ENCODE data around the gene BSCL2. TPM values are rescaled to one million over a fixed set of nuclear protein-coding genes. Genes with fewer than 3 reads are reported as not detected.
"Not testable (repeated sequence)": the region's sequence is repeated elsewhere in the genome, so short reads cannot be mapped to it uniquely, and the experiment has no call there.

The BSCL2 gene
- polyA plus RNA-seq, 4 donors, result 31.2 to 69.7 (median 50.4) TPM

DNA sequence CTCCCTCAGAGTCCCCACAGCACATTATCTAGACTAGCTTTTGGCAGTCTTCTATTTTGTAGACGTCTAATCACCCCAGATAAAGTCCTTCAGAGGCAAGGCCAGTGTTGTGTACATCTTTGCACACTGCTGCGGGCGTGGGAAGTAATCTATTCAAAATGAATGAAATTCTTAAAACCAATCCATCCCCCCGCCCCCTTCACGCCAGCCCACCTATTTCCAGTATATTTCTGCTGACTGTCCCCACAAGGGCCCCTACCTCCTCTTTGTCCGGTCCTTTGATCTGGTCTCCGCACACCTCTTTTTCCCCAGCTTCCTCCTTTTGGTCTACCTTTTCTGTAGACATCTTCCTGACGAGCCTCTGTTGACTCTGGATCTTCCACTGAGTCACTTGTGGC is 375 bp downstream of the BSCL2 start:
- DNase-seq (no peak), FAIRE-seq (no peak)
- Histone ChIP-seq H3K27ac (ENCODE audit: low read depth in 1 of 3, low read length in 2 of 3) (peak overlapping the region in 2 of 3 donors; percentile 72 to 83), H3K4me3 (ENCODE audit: low read depth in 1 of 3, low read length in 3 of 3) (peak overlapping the region in 1 of 3 donors; percentile 82), H3K36me3 (ENCODE audit: control insufficient read depth in 3 of 3, insufficient read depth in 2 of 3, low read depth in 1 of 3, low read length in 3 of 3) (peaks cover 0 to 46% (median 0%) of the 10 kb centered on the region in 3 donors), H3K4me1 (ENCODE audit: control insufficient read depth in 3 of 3, insufficient read depth in 2 of 3, low read depth in 1 of 3, low read length in 2 of 3) (peaks cover 6 to 48% (median 10%) of the 10 kb centered on the region in 3 donors), H3K9me3 (ENCODE audit: control insufficient read depth in 2 of 2, insufficient read depth in 1 of 2, low read depth in 1 of 2, low read length in 1 of 2) (no peaks in the 10 kb centered on the region), H3K27me3 (ENCODE audit: control insufficient read depth in 3 of 3, insufficient read depth in 3 of 3, low read length in 3 of 3) (no peaks in the 10 kb centered on the region)
- 77 to 84% (median 80%) methylated on average over 8 of the region's 8 CpGs for WGBS, 3 donors

GRCh38 chr11:62705880-62706849 is 1.1 kb downstream of the BSCL2 start:
- Histone ChIP-seq H3K27ac (ENCODE audit: low read depth in 1 of 3, low read length in 2 of 3) (peak overlapping the region; percentile 20 to 90 (median 82)), H3K9me3 (ENCODE audit: control insufficient read depth in 2 of 2, insufficient read depth in 1 of 2, low read depth in 1 of 2, low read length in 1 of 2) (no peaks in the 10 kb centered on the region), H3K27me3 (ENCODE audit: control insufficient read depth in 3 of 3, insufficient read depth in 3 of 3, low read length in 3 of 3) (no peaks in the 10 kb centered on the region), H3K4me1 (ENCODE audit: control insufficient read depth in 3 of 3, insufficient read depth in 2 of 3, low read depth in 1 of 3, low read length in 2 of 3) (peaks cover 6 to 44% (median 10%) of the 10 kb centered on the region in 3 donors), H3K4me3 (ENCODE audit: low read depth in 1 of 3, low read length in 3 of 3) (peak overlapping the region; percentile 67 to 82 (median 70)), H3K36me3 (ENCODE audit: control insufficient read depth in 3 of 3, insufficient read depth in 2 of 3, low read depth in 1 of 3, low read length in 3 of 3) (peaks cover 0 to 46% (median 0%) of the 10 kb centered on the region in 3 donors)
- 4 to 5% (median 5%) methylated on average over 66 to 73 of the region's 73 CpGs for WGBS, 3 donors
- FAIRE-seq (no peak), DNase-seq (peak; percentile 93 to 96)

GRCh38 chr11:62705413-62705812 is 1.8 kb downstream of the BSCL2 start:
- Histone ChIP-seq H3K9me3 (ENCODE audit: control insufficient read depth in 2 of 2, insufficient read depth in 1 of 2, low read depth in 1 of 2, low read length in 1 of 2) (no peaks in the 10 kb centered on the region), H3K27ac (ENCODE audit: low read depth in 1 of 3, low read length in 2 of 3) (peak overlapping the region in 2 of 3 donors; percentile 82 to 90), H3K27me3 (ENCODE audit: control insufficient read depth in 3 of 3, insufficient read depth in 3 of 3, low read length in 3 of 3) (no peaks in the 10 kb centered on the region), H3K36me3 (ENCODE audit: control insufficient read depth in 3 of 3, insufficient read depth in 2 of 3, low read depth in 1 of 3, low read length in 3 of 3) (peaks cover 0 to 44% (median 0%) of the 10 kb centered on the region in 3 donors), H3K4me3 (ENCODE audit: low read depth in 1 of 3, low read length in 3 of 3) (peak overlapping the region; percentile 67 to 82 (median 70)), H3K4me1 (ENCODE audit: control insufficient read depth in 3 of 3, insufficient read depth in 2 of 3, low read depth in 1 of 3, low read length in 2 of 3) (peaks cover 6 to 41% (median 8%) of the 10 kb centered on the region in 3 donors)
- 16 to 53% (median 39%) methylated on average over 7 of the region's 7 CpGs for WGBS, 3 donors
- DNase-seq, result no peak
- no peak for FAIRE-seq

- H3K4me1 ChIP-seq (ENCODE audit: control insufficient read depth in 3 of 3, insufficient read depth in 2 of 3, low read depth in 1 of 3, low read length in 2 of 3), result peaks cover 6 to 31% (median 6%) of the 10 kb centered on the region in 3 donors
- H3K27ac ChIP-seq (ENCODE audit: low read depth in 1 of 3, low read length in 2 of 3); DNase-seq; H3K4me3 ChIP-seq (ENCODE audit: low read depth in 1 of 3, low read length in 3 of 3); FAIRE-seq; H3K9me3 ChIP-seq (ENCODE audit: control insufficient read depth in 2 of 2, insufficient read depth in 1 of 2, low read depth in 1 of 2, low read length in 1 of 2); H3K27me3 ChIP-seq (ENCODE audit: control insufficient read depth in 3 of 3, insufficient read depth in 3 of 3, low read length in 3 of 3): not testable (repeated sequence)
- peaks cover 0 to 48% (median 0%) of the 10 kb centered on the region in 3 donors for H3K36me3 ChIP-seq (ENCODE audit: control insufficient read depth in 3 of 3, insufficient read depth in 2 of 3, low read depth in 1 of 3, low read length in 3 of 3)
- WGBS, 3 donors, result 88 to 100% (median 94%) methylated on average over 4 of the region's 4 CpGs
Measured at GRCh38 chr11:62703921-62704320, 3.3 kb downstream of the BSCL2 start.

DNA sequence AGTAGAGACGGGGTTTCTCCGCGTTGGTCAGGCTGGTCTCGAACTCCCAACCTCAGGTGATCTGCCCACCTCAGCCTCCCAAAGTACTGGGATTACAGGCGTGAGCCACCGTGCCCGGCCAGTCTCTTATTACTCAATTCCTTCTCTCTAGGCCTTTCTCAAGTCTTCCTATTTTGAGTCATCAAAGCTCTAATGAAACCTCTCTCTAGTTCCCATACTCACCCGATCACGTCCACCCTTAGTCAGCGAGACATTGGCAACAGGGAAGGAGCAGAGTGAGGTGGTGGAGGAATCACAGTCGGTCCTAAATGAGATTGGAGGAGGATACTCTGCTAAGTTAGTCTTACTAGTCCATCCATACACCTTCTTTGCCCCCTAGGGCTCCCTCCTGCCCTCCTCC is 5.0 kb downstream of the BSCL2 start:
- Histone ChIP-seq H3K4me3 (ENCODE audit: low read depth in 1 of 3, low read length in 3 of 3) (no peak overlapping the region), H3K9me3 (ENCODE audit: control insufficient read depth in 2 of 2, insufficient read depth in 1 of 2, low read depth in 1 of 2, low read length in 1 of 2) (no peaks in the 10 kb centered on the region), H3K36me3 (ENCODE audit: control insufficient read depth in 3 of 3, insufficient read depth in 2 of 3, low read depth in 1 of 3, low read length in 3 of 3) (peaks cover 0 to 44% (median 0%) of the 10 kb centered on the region in 3 donors), H3K27ac (ENCODE audit: low read depth in 1 of 3, low read length in 2 of 3) (no peak overlapping the region), H3K4me1 (ENCODE audit: control insufficient read depth in 3 of 3, insufficient read depth in 2 of 3, low read depth in 1 of 3, low read length in 2 of 3) (peaks cover 0 to 19% (median 2%) of the 10 kb centered on the region in 3 donors), H3K27me3 (ENCODE audit: control insufficient read depth in 3 of 3, insufficient read depth in 3 of 3, low read length in 3 of 3) (no peaks in the 10 kb centered on the region)
- DNase-seq (no peak), FAIRE-seq (no peak)
- 82 to 85% (median 83%) methylated on average over 8 to 11 of the region's 11 CpGs for WGBS, 3 donors

DNA sequence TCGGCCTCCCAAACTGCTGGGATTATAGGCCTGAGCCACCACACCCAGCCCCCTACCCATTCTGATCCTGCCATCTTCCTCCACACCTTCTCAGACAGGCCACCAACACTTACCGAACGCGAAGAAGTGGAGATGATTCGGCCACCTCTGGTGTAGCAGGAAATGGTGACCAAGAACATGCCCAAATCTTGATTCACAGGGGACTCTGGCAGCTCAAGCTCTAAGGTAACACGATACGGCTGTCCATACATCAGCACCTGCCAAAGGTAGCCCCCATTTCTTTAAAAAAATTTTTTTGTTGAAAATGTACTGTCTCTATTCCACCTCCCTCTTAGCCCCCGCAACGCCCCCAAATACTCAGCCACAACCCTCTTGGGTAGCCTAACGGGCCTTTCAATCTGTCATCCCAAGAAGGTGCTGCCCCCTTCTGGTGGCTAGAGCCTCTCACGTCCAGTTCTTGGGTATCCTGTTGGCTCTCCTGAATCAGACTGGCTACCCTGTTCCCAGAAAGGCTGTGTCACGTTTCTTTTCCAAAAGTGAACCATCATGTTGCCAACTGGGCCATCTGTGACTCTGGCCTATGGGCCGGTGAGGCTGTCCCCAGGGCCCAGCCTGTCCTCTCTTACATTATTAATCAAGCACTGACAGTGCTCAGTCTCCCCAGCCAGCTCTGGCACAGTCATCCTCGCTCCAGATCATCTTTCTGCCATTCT is 12.6 kb downstream of the BSCL2 start:
- DNase-seq (peak; percentile 83 to 84), FAIRE-seq (no peak)
- no peaks in the 10 kb centered on the region for H3K9me3 ChIP-seq (ENCODE audit: control insufficient read depth in 2 of 2, insufficient read depth in 1 of 2, low read depth in 1 of 2, low read length in 1 of 2)
- H3K4me1 ChIP-seq (ENCODE audit: control insufficient read depth in 3 of 3, insufficient read depth in 2 of 3, low read depth in 1 of 3, low read length in 2 of 3), result peaks cover 0 to 3% (median 0%) of the 10 kb centered on the region in 3 donors
- no peak overlapping the region for H3K4me3 ChIP-seq (ENCODE audit: low read depth in 1 of 3, low read length in 3 of 3)
- H3K36me3 ChIP-seq (ENCODE audit: control insufficient read depth in 3 of 3, insufficient read depth in 2 of 3, low read depth in 1 of 3, low read length in 3 of 3), result peaks cover 0 to 58% (median 15%) of the 10 kb centered on the region in 3 donors
- WGBS, 3 donors, result 53 to 61% (median 55%) methylated on average over 14 of the region's 14 CpGs
- no peaks in the 10 kb centered on the region for H3K27me3 ChIP-seq (ENCODE audit: control insufficient read depth in 3 of 3, insufficient read depth in 3 of 3, low read length in 3 of 3)
- no peak overlapping the region for H3K27ac ChIP-seq (ENCODE audit: low read depth in 1 of 3, low read length in 2 of 3)

- not testable (repeated sequence) for H3K4me1 ChIP-seq (ENCODE audit: control insufficient read depth in 3 of 3, insufficient read depth in 2 of 3, low read depth in 1 of 3, low read length in 2 of 3); DNase-seq; H3K27me3 ChIP-seq (ENCODE audit: control insufficient read depth in 3 of 3, insufficient read depth in 3 of 3, low read length in 3 of 3); FAIRE-seq; H3K4me3 ChIP-seq (ENCODE audit: low read depth in 1 of 3, low read length in 3 of 3); H3K9me3 ChIP-seq (ENCODE audit: control insufficient read depth in 2 of 2, insufficient read depth in 1 of 2, low read depth in 1 of 2, low read length in 1 of 2); H3K27ac ChIP-seq (ENCODE audit: low read depth in 1 of 3, low read length in 2 of 3)
- peaks cover 0 to 61% (median 15%) of the 10 kb centered on the region in 3 donors for H3K36me3 ChIP-seq (ENCODE audit: control insufficient read depth in 3 of 3, insufficient read depth in 2 of 3, low read depth in 1 of 3, low read length in 3 of 3)
- 74 to 94% (median 83%) methylated on average over 3 to 4 of the region's 4 CpGs for WGBS, 3 donors
Measured at GRCh38 chr11:62693624-62694023, 13.6 kb downstream of the BSCL2 start.

All from small intestine (tissue), 7 donors.